PFSK-1 (cell line): ENCODE results near the gene MAP7.

Experiments used
- POLR2AphosphoS5 ChIP-seq: IDR thresholded peaks from 2 replicates; pipeline ENCODE4 v1.6.1; 2012; ENCODE audit warnings: low read depth, mild to moderate bottlenecking, control low read depth, low read length, moderate library complexity
- SIN3A ChIP-seq: IDR thresholded peaks from 2 replicates; pipeline ENCODE4 v1.6.1; 2012; ENCODE audit warnings: mild to moderate bottlenecking, low read length, moderate library complexity, borderline replicate concordance; ENCODE audit not compliant: insufficient read depth
- TAF1 ChIP-seq: IDR thresholded peaks from 2 replicates; pipeline ENCODE4 v1.6.1; 2012; ENCODE audit warnings: low read length, control low read depth, borderline replicate concordance; ENCODE audit not compliant: insufficient read depth

GRCh38 chr6:136359851-136360250 is 190.4 kb downstream of the MAP7 start:
- TF ChIP-seq POLR2AphosphoS5 (no peak), TAF1 (no peak), SIN3A (no peak)
